HUES64 (cell line): ENCODE data around the gene ABCB8.

Experiments
- H3K27ac ChIP-seq: 2 replicates; pipeline ENCODE4 v1.7.0; 2013; ENCODE audit warnings: low read depth, low read length, inconsistent platforms
- H3K27me3 ChIP-seq: 2 replicates; pipeline ENCODE4 v1.6.1; 2013; ENCODE audit warnings: mild to moderate bottlenecking, low read length; ENCODE audit not compliant: insufficient read depth
- H3K36me3 ChIP-seq: 2 replicates; pipeline ENCODE4 v1.6.1; 2013; ENCODE audit warnings: mild to moderate bottlenecking, low read length; ENCODE audit not compliant: insufficient read depth
- H3K4me1 ChIP-seq: 2 replicates; pipeline ENCODE4 v1.6.1; 2013; ENCODE audit warnings: mild to moderate bottlenecking, low read length, moderate library complexity; ENCODE audit not compliant: insufficient read depth
- H3K4me3 ChIP-seq: 2 replicates; pipeline ENCODE4 v1.5.1; 2013; ENCODE audit warnings: mild to moderate bottlenecking, low read length, moderate library complexity
- H3K9ac ChIP-seq: 2 replicates; pipeline ENCODE4 v1.6.1; 2013; ENCODE audit warnings: mild to moderate bottlenecking, low read depth, low read length
- H3K9me3 ChIP-seq: 2 replicates; pipeline ENCODE4 v1.6.1; 2013; ENCODE audit warnings: low read depth, low read length; ENCODE audit not compliant: insufficient read depth
- WGBS: fragments of 150-250, 120-280 bp; methylation state at CpG from one replicate; pipeline ENCODE4 v1.1.7; 2013; ENCODE audit warnings: missing lambda C conversion rate; 5-methylcytosine and 5-hydroxymethylcytosine counted together

Gene ABCB8

DNA sequence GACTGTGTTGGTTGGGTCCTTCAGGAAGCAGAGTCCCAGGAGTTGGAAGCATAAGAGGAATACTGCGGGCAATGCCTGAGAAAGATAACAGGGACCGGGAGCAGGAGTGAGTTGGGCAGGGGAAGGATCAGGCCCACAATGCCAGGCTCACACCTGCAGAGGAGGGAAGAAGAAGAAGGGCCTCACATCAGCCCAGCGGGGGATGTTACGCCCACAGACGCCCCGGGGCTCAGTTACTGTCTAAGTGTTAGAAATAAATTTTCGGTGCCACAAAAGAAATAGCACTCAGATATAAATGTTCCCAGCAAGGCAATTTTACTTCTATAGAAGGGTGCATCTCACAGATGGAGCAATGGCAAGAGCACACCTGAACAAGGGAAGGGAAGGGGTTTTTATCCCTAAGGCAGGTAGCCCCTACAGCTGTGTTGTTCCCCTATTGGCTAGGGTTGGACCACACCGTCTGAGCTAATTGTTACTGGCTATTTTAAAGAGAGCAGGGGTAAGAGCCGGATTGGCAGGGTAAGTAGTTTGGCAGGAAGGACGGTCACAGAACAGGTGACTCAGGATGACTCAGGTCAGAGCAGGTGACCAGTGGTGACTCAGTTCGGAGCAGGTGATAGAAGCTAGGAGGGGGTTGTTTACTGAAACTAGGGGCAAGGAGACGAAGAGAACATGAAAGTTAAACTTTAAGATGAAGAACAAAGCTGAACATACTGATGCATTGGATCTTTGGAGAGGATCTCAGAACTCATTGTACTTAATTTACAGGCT, 37.6 kb upstream of the ABCB8 start, which contains the start of gene NOS3:
TSS of gene NOS3 (plus strand) at position 602 of the 771 bp plus-strand sequence. CDS start 2,787 bp downstream, outside the sequence.
- peaks cover 4% of the 10 kb centered on the region; the same call in 1 of the 2 replicates for H3K4me1 ChIP-seq
- 90% methylated on average over 11 of the region's 12 CpGs for WGBS
- peaks cover 8% of the 10 kb centered on the region; the same call in 1 of the 2 replicates for H3K9me3 ChIP-seq
- H3K9ac ChIP-seq: no peak within 1 kb of the TSS
- H3K4me3 ChIP-seq: no peak within 1 kb of the TSS
- H3K27ac ChIP-seq: no peak within 1 kb of the TSS
- no peaks in the 10 kb centered on the region for H3K27me3 ChIP-seq
- H3K36me3 ChIP-seq: no peaks in the 10 kb centered on the region

DNA sequence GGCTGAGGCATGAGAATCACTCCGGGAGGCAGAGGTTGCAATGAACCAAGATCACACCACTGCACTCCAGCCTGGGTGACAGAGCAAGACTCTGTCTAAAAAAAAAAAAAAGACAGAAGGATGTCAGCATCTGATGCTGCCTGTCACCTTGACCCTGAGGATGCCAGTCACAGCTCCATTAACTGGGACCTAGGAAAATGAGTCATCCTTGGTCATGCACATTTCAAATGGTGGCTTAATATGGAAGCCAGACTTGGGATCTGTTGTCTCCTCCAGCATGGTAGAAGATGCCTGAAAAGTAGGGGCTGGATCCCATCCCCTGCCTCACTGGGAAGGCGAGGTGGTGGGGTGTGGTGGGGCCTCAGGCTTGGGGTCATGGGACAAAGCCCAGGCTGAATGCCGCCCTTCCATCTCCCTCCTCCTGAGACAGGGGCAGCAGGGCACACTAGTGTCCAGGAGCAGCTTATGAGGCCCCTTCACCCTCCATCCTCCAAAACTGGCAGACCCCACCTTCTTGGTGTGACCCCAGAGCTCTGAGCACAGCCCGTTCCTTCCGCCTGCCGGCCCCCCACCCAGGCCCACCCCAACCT, 36.1 kb upstream of the ABCB8 start:
- Histone ChIP-seq H3K9ac (no peak overlapping the region), H3K36me3 (no peaks in the 10 kb centered on the region), H3K27me3 (no peaks in the 10 kb centered on the region), H3K4me3 (no peak overlapping the region), H3K27ac (no peak overlapping the region), H3K9me3 (peaks cover 8% of the 10 kb centered on the region; the same call in 1 of the 2 replicates), H3K4me1 (peaks cover 4% of the 10 kb centered on the region; the same call in 1 of the 2 replicates)
- WGBS: 88% methylated on average over 6 of the region's 6 CpGs

DNA sequence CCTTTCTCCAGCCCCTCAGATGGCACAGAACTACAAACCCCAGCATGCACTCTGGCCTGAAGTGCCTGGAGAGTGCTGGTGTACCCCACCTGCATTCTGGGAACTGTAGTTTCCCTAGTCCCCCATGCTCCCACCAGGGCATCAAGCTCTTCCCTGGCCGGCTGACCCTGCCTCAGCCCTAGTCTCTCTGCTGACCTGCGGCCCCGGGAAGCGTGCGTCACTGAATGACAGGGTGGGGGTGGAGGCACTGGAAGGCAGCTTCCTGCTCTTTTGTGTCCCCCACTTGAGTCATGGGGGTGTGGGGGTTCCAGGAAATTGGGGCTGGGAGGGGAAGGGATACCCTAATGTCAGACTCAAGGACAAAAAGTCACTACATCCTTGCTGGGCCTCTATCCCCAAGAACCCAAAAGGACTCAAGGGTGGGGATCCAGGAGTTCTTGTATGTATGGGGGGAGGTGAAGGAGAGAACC, 35.4 kb upstream of the ABCB8 start:
- Histone ChIP-seq H3K36me3 (no peaks in the 10 kb centered on the region), H3K9ac (no peak overlapping the region), H3K4me1 (peaks cover 4% of the 10 kb centered on the region; the same call in 1 of the 2 replicates), H3K9me3 (peaks cover 8% of the 10 kb centered on the region; the same call in 1 of the 2 replicates), H3K27ac (no peak overlapping the region), H3K4me3 (no peak overlapping the region), H3K27me3 (no peaks in the 10 kb centered on the region)
- 23% methylated on average over 5 of the region's 5 CpGs for WGBS

DNA sequence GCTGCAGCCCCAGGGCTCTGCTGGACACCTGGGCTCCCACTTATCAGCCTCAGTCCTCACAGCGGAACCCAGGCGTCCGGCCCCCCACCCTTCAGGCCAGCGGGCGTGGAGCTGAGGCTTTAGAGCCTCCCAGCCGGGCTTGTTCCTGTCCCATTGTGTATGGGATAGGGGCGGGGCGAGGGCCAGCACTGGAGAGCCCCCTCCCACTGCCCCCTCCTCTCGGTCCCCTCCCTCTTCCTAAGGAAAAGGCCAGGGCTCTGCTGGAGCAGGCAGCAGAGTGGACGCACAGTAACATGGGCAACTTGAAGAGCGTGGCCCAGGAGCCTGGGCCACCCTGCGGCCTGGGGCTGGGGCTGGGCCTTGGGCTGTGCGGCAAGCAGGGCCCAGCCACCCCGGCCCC, 34.7 kb upstream of the ABCB8 start:
- no peak overlapping the region for H3K4me3 ChIP-seq
- WGBS: 64% methylated on average over 9 of the region's 14 CpGs
- H3K4me1 ChIP-seq: peaks cover 4% of the 10 kb centered on the region; the same call in 1 of the 2 replicates
- H3K36me3 ChIP-seq: no peaks in the 10 kb centered on the region
- H3K9me3 ChIP-seq: peaks cover 8% of the 10 kb centered on the region; the same call in 1 of the 2 replicates
- no peaks in the 10 kb centered on the region for H3K27me3 ChIP-seq
- H3K27ac ChIP-seq: no peak overlapping the region
- H3K9ac ChIP-seq: no peak overlapping the region

DNA sequence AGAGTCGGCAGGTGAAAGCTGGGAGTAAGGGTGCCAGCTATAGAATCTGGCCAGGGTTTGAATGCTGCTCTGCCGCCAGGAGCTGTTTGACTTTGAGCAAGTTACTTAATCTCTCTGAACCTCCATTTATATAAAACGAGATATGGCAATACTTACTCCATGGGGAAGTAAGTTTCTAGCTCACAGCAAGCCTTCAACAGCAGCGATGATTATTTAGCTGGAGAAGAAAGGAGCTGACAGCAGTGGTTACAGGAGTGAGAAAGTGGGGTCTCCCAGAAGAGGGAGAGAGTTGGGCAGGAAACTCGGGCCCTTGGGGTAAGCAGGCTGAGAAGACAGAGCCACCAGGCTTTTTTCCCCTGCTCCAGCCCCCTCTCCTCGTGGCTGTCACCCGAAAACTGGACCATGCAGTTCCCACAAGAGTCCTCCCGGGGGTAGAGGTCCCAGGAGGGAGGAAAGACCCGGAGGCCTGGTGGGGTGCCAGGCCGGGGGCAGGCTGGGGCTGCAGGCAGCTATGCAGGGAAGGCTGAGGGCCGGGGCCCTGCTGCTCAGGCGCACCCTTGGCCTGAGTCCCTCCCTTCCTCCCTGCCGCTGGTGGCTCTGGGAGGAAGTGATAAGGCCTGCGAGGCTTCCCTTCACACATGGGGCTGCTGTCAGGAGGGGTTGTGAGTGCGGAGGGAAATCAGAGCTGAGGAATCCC, 34.0 kb upstream of the ABCB8 start:
- Histone ChIP-seq H3K9me3 (peaks cover 8% of the 10 kb centered on the region; the same call in 1 of the 2 replicates), H3K4me1 (peaks cover 4% of the 10 kb centered on the region; the same call in 1 of the 2 replicates), H3K4me3 (no peak overlapping the region), H3K9ac (no peak overlapping the region), H3K36me3 (no peaks in the 10 kb centered on the region), H3K27ac (no peak overlapping the region), H3K27me3 (no peaks in the 10 kb centered on the region)
- WGBS: 78% methylated on average over 12 of the region's 15 CpGs

DNA sequence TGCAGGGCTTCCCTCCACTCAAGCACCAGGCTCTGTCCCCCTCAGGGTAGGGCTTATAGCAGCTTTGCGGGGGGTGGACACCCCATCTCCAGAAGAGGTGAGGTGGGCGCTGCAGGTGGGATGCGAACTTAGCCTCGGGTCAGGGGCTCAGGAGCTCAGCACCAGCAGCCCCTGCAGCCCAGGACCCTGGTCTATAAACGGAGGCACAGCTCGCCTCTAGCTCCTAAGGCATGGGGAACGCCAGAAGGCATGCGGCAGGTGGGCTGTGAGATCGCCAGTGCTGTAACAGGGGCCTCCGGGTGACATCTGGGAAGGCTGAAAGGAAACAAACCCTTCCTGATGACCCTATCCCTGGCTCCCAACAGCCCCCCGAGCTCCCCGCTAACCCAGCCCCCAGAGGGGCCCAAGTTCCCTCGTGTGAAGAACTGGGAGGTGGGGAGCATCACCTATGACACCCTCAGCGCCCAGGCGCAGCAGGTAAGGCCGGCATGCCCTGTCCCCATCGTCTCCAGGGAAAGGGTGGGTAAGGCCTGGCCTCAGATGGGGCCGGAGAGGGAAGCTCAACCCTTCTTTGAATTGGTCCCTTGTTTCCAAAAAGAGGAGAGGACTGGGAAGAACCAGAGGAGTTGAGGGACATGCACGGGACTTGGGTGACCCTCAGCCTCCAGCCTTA, 33.3 kb upstream of the ABCB8 start:
- Histone ChIP-seq H3K9ac (no peak overlapping the region), H3K9me3 (peaks cover 8% of the 10 kb centered on the region; the same call in 1 of the 2 replicates), H3K27ac (no peak overlapping the region), H3K4me1 (peaks cover 4% of the 10 kb centered on the region; the same call in 1 of the 2 replicates), H3K27me3 (no peaks in the 10 kb centered on the region), H3K4me3 (no peak overlapping the region), H3K36me3 (no peaks in the 10 kb centered on the region)
- 82% methylated on average over 18 of the region's 19 CpGs for WGBS

DNA sequence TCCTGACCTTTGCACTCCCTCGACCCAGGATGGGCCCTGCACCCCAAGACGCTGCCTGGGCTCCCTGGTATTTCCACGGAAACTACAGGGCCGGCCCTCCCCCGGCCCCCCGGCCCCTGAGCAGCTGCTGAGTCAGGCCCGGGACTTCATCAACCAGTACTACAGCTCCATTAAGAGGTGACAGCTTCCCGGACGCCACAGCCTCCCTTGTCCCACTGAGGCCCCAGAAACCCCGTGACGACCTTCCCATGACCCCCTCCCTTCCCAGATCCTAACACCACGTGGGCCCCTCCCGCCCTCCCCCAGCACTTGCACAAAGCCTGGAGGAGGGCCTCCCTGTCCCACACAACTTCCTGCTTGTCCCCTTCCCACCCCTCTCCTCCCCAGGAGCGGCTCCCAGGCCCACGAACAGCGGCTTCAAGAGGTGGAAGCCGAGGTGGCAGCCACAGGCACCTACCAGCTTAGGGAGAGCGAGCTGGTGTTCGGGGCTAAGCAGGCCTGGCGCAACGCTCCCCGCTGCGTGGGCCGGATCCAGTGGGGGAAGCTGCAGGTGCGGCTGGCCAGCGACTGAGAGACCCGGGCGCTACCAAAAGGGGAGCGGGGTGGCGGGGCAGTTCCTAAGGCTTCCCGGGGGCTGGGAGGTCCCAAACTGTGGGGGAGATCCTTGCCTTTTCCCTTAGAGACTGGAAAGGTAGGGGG, 31.7 kb upstream of the ABCB8 start:
- Histone ChIP-seq H3K9ac (no peak overlapping the region), H3K27ac (no peak overlapping the region), H3K27me3 (no peaks in the 10 kb centered on the region), H3K36me3 (no peaks in the 10 kb centered on the region), H3K4me3 (no peak overlapping the region), H3K9me3 (peaks cover under 1% of the 10 kb centered on the region; the same call in 1 of the 2 replicates), H3K4me1 (peaks cover 4% of the 10 kb centered on the region; the same call in 1 of the 2 replicates)
- WGBS: 65% methylated on average over 30 of the region's 31 CpGs

DNA sequence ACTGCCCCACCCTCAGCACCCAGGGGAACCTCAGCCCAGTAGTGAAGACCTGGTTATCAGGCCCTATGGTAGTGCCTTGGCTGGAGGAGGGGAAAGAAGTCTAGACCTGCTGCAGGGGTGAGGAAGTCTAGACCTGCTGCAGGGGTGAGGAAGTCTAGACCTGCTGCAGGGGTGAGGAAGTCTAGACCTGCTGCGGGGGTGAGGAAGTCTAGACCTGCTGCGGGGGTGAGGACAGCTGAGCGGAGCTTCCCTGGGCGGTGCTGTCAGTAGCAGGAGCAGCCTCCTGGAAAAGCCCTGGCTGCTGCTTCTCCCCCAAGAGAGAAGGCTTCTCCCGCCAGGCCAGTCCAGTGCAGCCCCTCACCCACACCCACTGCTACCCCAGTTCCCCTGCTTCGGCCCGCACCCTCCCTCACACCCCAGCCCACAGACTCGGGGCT, 31.2 kb upstream of the ABCB8 start:
- no peaks in the 10 kb centered on the region for H3K36me3 ChIP-seq
- no peak overlapping the region for H3K9ac ChIP-seq
- H3K27me3 ChIP-seq: no peaks in the 10 kb centered on the region
- H3K9me3 ChIP-seq: no peaks in the 10 kb centered on the region
- H3K4me3 ChIP-seq: no peak overlapping the region
- peaks cover 4% of the 10 kb centered on the region; the same call in 1 of the 2 replicates for H3K4me1 ChIP-seq
- H3K27ac ChIP-seq: no peak overlapping the region
- WGBS: 92% methylated on average over 8 of the region's 8 CpGs

DNA sequence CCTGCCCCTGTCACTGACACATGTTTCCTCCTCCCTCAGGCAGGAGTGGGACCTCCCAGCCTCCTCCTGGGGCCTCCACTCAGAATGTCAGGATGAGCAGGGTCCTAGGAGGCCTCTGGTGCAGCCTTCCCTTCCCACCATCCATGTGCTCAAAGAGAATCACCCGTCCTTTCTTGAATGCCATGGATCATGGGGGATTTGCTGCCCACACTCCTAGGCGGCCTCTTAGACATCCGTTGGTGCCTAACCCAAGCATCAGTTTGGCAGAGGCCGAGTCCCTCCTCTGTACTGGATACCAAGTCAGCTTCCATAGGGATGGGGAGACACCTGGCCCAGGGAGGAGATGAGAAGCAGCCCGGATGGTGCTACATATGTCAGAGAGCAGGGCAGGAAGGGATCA, 30.4 kb upstream of the ABCB8 start:
- H3K36me3 ChIP-seq: no peaks in the 10 kb centered on the region
- 89% methylated on average over 5 of the region's 5 CpGs for WGBS
- H3K4me3 ChIP-seq: no peak overlapping the region
- no peaks in the 10 kb centered on the region for H3K27me3 ChIP-seq
- H3K9ac ChIP-seq: no peak overlapping the region
- H3K27ac ChIP-seq: no peak overlapping the region
- no peaks in the 10 kb centered on the region for H3K9me3 ChIP-seq
- peaks cover 4% of the 10 kb centered on the region; the same call in 1 of the 2 replicates for H3K4me1 ChIP-seq

DNA sequence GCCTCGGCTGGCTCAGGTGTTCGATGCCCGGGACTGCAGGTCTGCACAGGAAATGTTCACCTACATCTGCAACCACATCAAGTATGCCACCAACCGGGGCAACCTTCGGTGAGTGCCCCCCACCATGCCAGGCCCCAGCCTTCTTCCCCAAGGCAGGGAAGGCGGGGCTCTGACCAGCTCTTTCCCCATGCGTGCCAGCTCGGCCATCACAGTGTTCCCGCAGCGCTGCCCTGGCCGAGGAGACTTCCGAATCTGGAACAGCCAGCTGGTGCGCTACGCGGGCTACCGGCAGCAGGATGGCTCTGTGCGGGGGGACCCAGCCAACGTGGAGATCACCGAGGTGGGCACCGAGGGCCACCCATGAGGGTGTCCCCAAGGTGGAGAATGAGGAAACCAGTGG, 29.9 kb upstream of the ABCB8 start:
- H3K27ac ChIP-seq: no peak overlapping the region
- no peaks in the 10 kb centered on the region for H3K9me3 ChIP-seq
- WGBS: 92% methylated on average over 20 of the region's 20 CpGs
- H3K27me3 ChIP-seq: no peaks in the 10 kb centered on the region
- no peak overlapping the region for H3K9ac ChIP-seq
- no peaks in the 10 kb centered on the region; the same call in 1 of the 2 replicates for H3K4me1 ChIP-seq
- no peak overlapping the region for H3K4me3 ChIP-seq
- H3K36me3 ChIP-seq: no peaks in the 10 kb centered on the region
